GM21723 (cell line): Measurements from ENCODE around the gene CDH4.

Source experiments
- ATAC-seq: cut with Tn5 transposase; IDR thresholded peaks from one replicate; pipeline ENCODE4 v1.9.1; 2021; ENCODE audit warnings: mild to moderate bottlenecking, moderate library complexity; ENCODE audit not compliant: unreplicated experiment

Gene CDH4

GRCh38 chr20:61803915-61804751 lies 552.1 kb downstream of the CDH4 start:
- no peak for ATAC-seq

DNA sequence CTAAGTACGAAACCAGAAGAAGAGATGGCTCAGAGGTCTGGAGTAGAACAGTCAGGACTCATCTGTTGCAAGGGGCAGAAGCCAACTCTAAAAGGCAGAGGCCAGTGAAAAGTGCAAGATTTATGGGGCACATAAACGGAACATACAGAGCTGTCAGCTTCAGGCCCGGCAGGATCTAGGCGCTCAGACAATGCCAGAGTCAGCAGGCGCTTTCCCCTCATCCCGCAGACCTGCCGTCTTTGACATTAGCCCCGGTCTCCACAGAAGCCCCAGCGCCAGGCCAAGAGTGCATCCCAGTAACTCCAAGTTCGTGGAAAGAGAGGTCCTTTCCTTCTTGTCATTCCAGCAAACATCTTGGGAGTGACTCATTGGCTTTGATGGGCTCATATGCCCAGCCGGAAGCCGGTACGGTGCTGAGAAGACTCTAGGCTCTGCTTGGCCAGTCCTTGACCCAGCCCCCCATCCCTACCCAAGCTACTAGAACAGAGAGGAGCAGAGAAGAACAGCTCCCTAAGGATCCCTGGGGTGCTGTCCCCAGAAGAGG lies 552.8 kb downstream of the CDH4 start:
- ATAC-seq = no peak

DNA sequence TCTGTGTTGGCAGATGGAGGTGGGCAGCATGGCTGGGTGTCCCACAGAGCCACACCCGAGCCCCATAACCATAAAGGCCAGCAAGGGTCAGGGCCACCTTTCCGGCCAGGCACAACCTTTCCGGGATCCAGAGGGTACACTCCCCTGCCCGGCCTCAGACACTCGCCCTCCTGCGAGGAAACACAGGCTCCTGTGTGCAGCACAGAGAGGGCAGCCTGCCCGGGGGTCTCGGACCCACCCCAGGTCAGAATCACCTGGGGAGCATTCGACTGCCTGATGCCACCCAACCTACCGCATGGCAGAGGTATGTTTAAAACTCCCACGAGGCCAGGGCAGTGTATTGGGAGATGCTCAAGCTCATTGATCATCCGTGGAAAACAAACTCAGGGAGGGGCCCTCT lies 553.3 kb downstream of the CDH4 start:
- no peak for ATAC-seq

- ATAC-seq = no peak
Measured at GRCh38 chr20:61805781-61806180, 553.7 kb downstream of the CDH4 start.

GRCh38 chr20:61806314-61806713 lies 554.3 kb downstream of the CDH4 start:
- ATAC-seq = no peak

GRCh38 chr20:61806995-61807394 lies 554.9 kb downstream of the CDH4 start:
- no peak for ATAC-seq

GRCh38 chr20:61807471-61808160 lies 555.6 kb downstream of the CDH4 start:
- ATAC-seq = no peak

GRCh38 chr20:61808447-61808846 lies 556.4 kb downstream of the CDH4 start:
- no peak for ATAC-seq

- ATAC-seq = no peak
Measured at GRCh38 chr20:61809006-61809770, 557.1 kb downstream of the CDH4 start.

DNA sequence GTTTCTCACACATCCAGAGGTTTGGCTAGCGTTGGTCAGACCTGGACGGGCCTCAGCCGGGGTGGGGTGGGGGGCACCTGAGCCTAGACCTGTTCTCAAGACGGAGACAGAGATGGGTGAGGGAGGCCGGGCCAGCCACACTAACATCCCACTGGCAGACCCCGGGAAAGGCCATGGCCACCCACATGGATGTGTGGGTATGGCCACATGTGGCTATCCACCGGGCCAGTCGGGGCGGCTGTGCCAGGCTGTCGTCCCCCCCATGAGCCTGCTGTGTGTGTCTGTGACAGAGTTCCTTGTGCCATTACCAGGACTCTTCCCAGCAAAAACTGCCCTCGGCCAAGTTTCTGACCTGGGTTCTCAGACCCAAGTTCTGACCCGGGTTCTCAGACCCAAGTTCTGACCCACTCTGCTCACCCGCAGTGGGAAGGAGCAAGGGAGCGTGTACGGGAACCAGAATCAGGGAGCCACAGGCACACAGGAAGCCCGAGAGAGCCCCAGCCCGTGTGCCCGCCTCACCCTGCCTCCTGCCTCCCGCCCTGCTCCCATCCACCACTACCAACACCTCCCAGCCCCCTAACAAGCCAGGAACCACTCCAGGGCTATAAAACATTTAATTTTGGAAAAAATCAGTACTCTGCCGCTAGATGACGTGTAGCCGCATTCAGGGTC lies 558.1 kb downstream of the CDH4 start:
- ATAC-seq = no peak

DNA sequence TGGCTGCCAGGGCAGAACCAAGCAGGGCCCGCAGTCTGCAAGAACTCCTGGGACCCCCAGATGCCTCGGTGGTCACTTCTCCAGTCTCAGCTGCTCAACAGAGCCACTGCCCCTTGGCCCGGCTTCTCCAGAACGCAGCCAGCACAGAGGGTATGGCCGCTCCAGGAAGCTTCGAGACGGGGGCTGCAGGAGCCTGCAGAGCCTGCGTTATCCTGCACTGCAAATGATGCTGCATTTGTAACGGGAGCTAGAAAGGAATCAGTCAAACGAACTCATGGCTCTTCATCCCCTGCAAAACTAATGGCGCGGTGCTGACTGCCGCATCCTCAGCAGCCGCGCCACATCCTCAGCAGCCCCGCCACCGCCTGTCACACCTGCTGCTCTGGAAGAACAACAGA lies 558.7 kb downstream of the CDH4 start:
- ATAC-seq = no peak

DNA sequence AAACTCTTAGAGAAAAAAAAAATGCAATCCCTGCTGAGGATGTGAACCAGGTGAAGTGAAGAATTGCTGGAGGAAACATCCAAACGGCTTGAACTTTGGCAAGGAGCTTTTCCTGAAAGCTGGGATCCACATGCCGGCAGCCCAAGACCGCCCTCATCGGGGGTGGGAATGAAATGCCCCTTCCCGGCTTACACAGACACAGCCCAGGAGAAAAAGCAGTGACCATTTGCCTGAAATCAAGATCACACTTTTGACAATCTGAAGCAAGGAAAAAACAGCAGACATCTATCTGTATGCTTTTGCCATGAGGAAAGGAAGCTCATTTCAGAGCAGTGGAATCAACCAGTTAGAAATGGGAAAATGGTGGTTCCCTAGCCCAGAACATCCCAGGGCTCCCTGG lies 559.1 kb downstream of the CDH4 start:
- no peak for ATAC-seq

- ATAC-seq = no peak
Measured at GRCh38 chr20:61812121-61812844, 560.2 kb downstream of the CDH4 start.

GRCh38 chr20:61812845-61813485 lies 560.9 kb downstream of the CDH4 start:
- no peak for ATAC-seq

- no peak for ATAC-seq
Measured at GRCh38 chr20:61813791-61814190, 561.7 kb downstream of the CDH4 start.

GRCh38 chr20:61814244-61814643 lies 562.2 kb downstream of the CDH4 start:
- ATAC-seq = no peak

DNA sequence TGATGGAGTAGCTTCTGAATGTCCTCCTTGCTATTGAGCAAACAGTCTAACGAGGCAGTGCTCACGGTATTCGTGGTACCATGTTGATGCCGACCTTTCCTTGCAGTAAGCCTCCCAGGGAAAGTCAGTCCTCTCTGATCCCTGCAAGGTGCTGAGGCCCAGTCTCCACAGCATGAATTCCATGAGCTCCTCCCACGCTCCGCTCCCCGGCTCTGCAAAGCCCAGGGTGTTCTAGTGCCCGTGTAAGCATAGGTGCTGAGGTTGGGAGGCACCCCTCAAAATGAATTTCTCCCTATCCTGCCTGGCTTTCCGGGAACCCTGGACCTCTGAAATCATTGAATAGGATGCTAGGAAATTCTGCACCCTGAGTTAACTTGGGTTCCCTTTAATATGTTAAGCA lies 562.7 kb downstream of the CDH4 start:
- no peak for ATAC-seq

DNA sequence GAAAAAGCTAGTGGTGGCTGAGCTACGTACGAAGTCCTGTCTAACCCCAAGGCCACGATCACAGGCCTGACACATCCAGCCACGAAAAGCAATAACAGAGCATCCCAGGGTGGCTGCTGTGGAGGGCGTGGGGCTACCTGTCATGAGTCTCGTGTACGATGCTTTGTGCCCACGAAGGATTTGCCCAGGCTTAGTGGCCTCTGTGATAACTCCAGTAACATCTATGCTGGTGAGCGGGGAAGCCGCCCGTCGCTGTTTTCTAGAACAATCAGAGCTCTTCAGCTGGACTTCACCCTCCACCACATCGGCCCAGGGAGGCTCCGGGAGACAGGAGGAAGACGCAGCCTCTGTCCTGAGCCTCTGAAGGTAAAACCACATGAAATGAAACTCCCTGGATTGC lies 563.1 kb downstream of the CDH4 start:
- no peak for ATAC-seq

- ATAC-seq = no peak
Measured at GRCh38 chr20:61815678-61816077, 563.6 kb downstream of the CDH4 start.
